VCaP (cell line): Measurements from ENCODE around the gene ANKRD52.

ENCODE experiments used
- H3K27ac ChIP-seq: fragments of 450-650 bp; 2 replicates; pipeline ENCODE4 v1.5.1; 2017
- CTCF ChIP-seq: fragments of 450-650 bp; conservative IDR thresholded peaks from 2 replicates; pipeline ENCODE4 v1.5.1; 2017; ENCODE audit warnings: mild to moderate bottlenecking, moderate library complexity

The ANKRD52 gene

GRCh38 chr12:56189918-56190694 lies 68.1 kb downstream of the ANKRD52 start:
- H3K27ac ChIP-seq, result peak overlapping the region; percentile 82; the same call in 1 of the 2 replicates
- TF ChIP-seq CTCF, result no peak

- H3K27ac ChIP-seq, result peak within 1 kb of the TSS; percentile 82
- TF ChIP-seq CTCF, result peak; percentile 99
Observed at GRCh38 chr12:56189099-56189917, 68.9 kb downstream of the ANKRD52 start, which contains the start of gene SMARCC2. TSS of gene SMARCC2 (minus strand) at chr12:56189483. CDS start at chr12:56189461, 22 bp downstream.

- no peak for TF ChIP-seq CTCF
- H3K27ac ChIP-seq, result peak overlapping the region; percentile 82
Observed at GRCh38 chr12:56188778-56189098, 69.4 kb downstream of the ANKRD52 start.

GRCh38 chr12:56188131-56188777 lies 69.9 kb downstream of the ANKRD52 start:
- no peak for TF ChIP-seq CTCF
- H3K27ac ChIP-seq, result peak overlapping the region; percentile 82
